HTR-8/SVneo (cell line): ENCODE data around the gene C6orf89.
"Not testable (repeated sequence)": the region's sequence is repeated elsewhere in the genome, so short reads cannot be mapped to it uniquely, and the experiment has no call there.

Experiments
- DNase-seq: peaks from one replicate; pipeline ENCODE4 v3.0.0; 2011; ENCODE audit warnings: low spot score, mixed read lengths; ENCODE audit not compliant: insufficient read length
- FAIRE-seq: peaks from 2 replicates; lab custom pipeline; 2011; peaks lifted over from hg19 to GRCh38; lab: Jason Lieb, UNC

Gene C6orf89

DNA sequence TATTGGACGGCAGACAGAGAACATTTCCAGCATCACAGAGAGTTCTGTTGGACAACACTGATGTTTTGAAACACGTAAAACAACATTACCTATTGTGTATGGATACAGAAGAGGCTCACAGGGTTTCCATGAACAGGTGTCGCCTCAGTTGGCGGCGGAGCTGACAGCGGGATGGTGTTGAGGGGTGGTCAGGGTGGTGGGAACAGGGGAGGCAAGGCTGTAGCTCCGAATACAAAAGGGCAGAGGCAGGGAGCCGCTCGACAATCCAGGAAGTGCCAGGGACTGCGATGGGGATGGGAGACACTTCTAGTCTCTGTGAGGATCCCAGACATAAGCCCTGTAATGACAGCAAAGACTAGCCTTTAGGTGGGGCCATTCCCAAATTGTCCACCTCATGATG, 54.3 kb downstream of the C6orf89 start:
- FAIRE-seq (peak; percentile 49), DNase-seq (no peak)

GRCh38 chr6:36941561-36941960, 55.8 kb downstream of the C6orf89 start:
- DNase-seq, FAIRE-seq: not testable (repeated sequence)

DNA sequence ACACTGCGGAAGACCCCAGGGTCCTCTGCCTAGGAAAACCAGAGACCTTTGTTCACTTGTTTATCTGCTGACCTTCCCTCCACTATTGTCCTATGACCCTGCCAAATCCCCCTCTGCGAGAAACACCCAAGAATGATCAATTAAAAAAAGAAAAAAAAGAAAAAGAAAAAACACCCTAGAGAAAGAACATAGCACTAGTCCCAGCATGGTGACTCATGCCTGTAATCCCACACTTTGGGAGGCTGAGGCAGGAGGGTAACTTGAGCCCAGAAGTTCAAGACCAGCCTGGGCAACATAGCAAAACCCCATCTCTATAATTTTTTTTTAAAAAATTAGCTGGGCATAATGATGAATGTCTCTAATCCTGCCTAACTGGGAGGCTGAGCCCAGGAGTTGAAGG, 56.6 kb downstream of the C6orf89 start:
- FAIRE-seq, DNase-seq: not testable (repeated sequence)

- no peak for FAIRE-seq
These were observed 58.9 kb downstream of the C6orf89 start for GRCh38 chr6:36944650-36945049.

DNA sequence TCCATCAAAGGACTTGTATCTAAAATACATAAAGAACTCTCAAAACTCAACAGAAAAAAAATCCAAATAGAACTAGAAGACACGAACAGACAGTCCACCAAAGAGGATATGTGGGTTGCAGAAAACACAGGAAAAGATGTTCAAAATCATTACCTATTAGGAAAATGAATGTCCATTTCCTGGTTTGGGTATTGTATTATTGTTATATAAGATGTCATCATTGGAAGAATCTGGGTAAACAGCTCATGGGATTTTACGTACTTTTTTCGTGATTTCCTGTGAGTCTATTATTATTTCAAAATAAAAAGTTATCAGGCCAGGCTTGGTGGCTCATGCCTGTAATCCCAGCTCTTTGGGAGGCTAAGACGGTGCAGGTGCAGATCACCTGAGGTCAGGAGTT, 59.5 kb downstream of the C6orf89 start:
- DNase-seq (no peak), FAIRE-seq (no peak)

More at GRCh38 chr6:36944650-36945049, 58.9 kb downstream of the C6orf89 start:
- DNase-seq = no peak

DNA sequence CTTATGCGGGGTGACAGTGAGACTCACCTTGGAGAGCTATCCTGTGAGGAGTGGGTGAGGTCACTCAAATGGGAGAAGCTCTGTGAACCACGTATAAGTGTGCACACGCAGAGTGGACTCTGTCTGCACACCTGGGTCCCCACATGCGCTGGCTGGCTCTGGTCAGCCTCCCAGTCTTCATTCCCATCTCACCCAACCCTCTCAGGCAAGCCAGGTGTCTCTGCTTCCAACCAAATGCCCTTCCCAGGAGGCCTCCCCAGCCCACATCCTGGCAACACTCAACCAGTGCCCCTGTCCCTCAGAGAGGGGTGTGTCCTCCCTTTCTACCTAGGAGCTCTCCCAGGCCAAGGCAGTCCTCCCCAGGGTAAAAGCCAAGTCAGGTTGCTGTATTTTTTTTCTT, 60.8 kb downstream of the C6orf89 start:
- DNase-seq (no peak), FAIRE-seq (no peak)

GRCh38 chr6:36947570-36948351, 62.0 kb downstream of the C6orf89 start:
- DNase-seq (no peak), FAIRE-seq (peak; percentile 42)

DNA sequence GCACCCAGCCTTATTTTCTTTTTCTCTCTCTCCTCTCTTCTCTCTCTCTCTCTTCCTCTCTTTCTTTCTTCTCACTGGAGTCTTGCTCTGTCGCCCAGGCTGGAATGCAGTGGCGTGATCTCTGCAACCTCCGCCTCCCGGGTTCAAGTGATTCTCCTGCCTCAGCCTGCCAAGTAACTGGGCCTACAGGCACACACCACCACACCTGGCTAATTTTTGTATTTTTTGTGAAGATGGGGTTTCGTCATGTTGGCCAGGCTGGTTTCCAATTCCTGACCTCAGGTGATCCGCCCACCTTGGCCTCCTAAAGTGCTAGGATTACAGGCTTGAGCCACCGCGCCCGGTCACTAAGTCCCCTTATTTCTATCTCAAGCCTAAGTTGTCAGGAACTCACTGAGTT, 63.3 kb downstream of the C6orf89 start:
- not testable (repeated sequence) for FAIRE-seq, DNase-seq

GRCh38 chr6:36949636-36950035, 63.9 kb downstream of the C6orf89 start:
- DNase-seq (no peak), FAIRE-seq (no peak)

- DNase-seq (no peak), FAIRE-seq (no peak)
These were observed 68.1 kb downstream of the C6orf89 start for GRCh38 chr6:36953931-36954261.

DNA sequence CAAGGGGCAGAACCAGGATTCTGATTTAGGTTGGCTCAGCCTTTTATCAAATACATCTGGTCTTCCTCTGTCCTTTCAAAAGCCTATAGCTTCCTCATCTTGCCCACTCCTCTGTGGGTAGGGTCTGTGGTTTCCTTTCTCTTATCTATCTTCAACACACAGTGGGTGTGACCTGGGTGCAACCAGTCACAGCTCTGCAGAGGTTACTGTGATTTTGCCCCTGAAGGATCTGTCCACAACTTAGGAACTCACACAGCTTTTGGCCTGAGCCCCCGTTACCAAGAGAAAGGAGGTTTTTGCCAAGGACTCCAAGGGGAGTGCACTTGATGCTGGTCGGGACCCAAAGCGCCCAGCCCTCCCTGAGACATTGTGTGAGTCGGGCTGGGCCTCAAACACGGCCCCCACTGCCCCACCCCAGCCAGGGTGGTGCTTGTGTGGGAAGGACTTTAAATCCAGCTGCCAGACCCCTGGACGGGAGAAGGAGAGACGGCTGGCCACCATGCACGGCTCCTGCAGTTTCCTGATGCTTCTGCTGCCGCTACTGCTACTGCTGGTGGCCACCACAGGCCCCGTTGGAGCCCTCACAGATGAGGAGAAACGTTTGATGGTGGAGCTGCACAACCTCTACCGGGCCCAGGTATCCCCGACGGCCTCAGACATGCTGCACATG, 68.6 kb downstream of the C6orf89 start, which contains the start of gene PI16:
TSS of gene PI16 (plus strand) at position 477 of the 670 bp plus-strand sequence. CDS start at position 500, 23 bp downstream.
- FAIRE-seq (peak; percentile 52), DNase-seq (no peak)

GRCh38 chr6:36955136-36955535, 69.4 kb downstream of the C6orf89 start:
- DNase-seq = no peak
- FAIRE-seq = no peak

DNA sequence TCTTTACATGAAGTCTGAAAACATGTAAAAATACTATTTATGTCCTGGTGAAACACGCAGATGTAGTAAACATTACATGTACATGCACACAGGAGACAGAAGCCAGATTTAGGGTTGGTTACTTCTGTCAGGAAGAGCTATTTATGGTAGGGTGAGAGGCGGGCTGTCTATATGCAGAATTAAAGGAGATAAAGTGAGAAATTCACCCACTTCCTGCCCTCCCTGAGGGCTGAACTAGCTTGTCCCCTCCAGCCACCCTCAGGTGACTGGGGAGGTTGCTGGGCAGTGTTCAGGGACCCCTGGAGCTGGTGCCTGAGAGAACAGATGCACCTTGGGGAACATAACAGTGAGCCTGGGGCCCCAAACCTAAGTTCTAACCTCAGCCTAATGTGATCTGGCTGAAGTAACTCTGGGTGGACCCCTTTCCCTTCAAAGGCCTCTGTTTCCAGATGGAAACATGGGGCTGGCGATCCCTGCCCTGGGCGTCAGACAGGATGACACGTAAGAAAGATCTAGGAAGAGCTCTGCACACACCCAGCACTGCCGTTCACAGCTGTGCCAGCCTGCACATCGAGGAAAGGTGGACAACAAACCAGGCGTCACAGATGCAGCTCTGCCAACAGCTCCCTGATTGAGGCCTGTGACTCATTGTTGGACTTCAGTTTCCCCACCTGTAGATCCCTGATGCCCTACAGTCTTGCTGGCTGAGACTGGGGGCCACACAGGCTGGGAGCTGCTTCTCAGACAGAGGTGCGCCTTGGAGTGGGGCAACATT, 70.1 kb downstream of the C6orf89 start:
- DNase-seq (no peak), FAIRE-seq (no peak)

DNA sequence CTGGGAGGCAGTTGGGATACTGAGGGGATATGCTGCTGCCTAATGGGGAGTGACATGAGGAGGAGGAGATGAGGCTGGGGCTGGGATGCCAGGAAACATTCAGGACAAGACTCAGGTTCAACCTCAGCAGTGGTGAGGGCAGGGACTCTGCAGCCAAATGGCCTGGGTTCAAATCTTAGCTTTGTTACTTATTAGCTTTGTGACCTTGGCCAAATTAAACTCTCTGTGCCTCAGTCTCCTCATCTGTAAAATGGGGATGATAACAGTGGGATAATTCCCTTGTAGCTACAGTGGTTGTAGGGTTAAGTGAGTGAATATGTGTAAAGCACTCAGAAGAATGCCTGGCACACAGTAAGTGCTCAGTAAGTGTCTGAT, 70.7 kb downstream of the C6orf89 start:
- DNase-seq (no peak), FAIRE-seq (no peak)

DNA sequence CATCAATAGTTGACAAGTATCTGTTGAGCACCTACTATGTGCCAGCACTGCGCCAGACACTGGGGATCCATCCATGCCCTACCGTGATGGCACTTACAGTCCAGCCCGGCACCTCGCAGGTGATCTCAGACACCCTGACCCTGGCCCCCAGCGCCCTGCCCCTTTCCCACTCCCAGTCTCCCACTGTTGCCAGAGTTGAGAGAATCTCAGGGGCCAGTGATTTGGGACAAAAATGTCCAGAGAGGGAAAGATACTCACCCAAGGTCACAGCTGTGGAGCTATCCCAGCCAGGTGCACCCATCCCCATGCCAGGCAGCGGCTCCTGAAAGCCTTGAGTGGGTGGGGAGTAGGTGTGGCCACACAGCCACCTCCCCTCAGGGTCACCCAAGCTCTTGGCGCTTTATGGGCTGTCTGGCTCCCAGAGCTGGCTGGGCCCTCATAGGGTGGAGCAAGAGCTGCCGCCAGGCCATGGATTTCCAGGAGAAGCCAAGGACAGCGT, 72.1 kb downstream of the C6orf89 start:
- FAIRE-seq (no peak), DNase-seq (no peak)

DNA sequence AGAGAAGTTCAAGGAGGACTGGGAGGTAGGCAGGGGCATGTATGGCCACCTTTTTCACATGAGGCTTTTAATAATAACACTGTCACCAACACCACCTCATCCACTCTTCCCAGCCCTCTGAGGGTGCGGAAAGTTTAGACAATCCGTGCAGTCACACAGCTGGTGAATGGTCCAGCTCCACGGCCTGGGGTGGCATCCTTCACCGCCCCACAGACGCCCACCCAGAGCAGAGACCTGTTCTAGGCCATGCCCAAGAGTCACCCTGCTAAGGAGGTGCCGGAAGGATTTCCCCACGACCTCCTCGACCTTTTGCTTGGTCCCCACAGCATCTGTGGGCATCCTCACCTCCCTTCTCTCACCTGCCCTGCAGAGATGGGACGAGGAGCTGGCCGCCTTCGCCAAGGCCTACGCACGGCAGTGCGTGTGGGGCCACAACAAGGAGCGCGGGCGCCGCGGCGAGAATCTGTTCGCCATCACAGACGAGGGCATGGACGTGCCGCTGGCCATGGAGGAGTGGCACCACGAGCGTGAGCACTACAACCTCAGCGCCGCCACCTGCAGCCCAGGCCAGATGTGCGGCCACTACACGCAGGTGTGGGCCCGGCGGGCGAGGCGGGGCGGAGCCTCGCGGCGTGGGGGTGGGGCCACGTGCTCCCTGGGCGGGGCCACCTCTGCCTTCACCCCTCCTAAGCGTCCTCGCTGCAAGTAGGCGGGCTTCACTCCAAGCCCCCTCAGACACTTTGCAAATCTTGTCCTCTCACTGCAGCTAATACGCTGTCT, 73.2 kb downstream of the C6orf89 start:
- no peak for FAIRE-seq

DNA sequence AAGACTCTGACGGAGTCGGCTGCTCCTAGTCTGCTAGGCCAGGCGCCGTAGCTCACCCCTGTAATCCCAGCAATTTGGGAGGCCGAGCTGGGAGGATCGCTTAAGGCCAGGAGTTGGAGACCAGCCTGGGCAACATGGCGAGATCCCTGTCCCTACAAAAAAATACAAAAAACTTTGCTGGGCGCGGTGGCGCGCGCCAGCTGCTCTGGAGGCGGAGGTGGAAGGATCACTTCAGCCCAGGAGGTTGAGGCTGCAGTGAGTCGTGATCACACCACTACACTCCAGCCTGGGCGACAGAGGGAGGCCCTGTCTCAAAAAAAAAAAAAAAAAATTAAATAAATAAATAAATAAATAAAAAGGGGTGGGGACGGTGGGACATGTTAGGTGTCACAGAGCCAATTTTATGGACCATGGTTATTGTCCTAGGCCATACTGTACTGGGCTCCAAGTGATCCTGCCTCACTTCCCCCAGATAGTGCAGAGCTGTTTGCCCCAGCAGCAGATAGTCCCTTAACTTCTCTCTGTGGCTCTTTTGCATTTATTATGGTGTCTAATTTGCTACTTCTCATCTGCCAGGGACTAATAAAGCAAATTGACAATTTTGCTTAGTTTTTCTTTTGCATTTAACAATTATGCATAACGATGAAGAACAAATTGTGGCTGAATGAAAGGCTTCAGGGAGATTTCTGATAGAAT, 74.0 kb downstream of the C6orf89 start:
- FAIRE-seq (no peak), DNase-seq (no peak)

More for the DNA sequence above, 73.2 kb downstream of the C6orf89 start:
- DNase-seq = no peak

- FAIRE-seq (no peak), DNase-seq (no peak)
These were observed 76.0 kb downstream of the C6orf89 start for GRCh38 chr6:36961441-36962435.
